Posterior cingulate gyrus (tissue), 11 donors: Measurements from ENCODE around the gene ZNF438.
"Not testable (repeated sequence)": the region's sequence is repeated elsewhere in the genome, so short reads cannot be mapped to it uniquely, and the experiment has no call there.

Source experiments
- DNase-seq, 10 donors: peaks; one replicate each; pipeline versions ENCODE4 v3.0.0 to v3.0.0-alpha.2; 2020 to 2021; ENCODE audit warnings: mixed read lengths in 3 of 10
- intact Hi-C: fragments of 100-400 bp; cut with DNase I; formaldehyde crosslinking; loops from one replicate; pipeline ENCODE4 v1.15.1; 2023

The ZNF438 gene

GRCh38 chr10:30963992-30964930 is 67.4 kb downstream of the ZNF438 start:
- no peak for DNase-seq
- intact Hi-C loops, result no loop called here

GRCh38 chr10:30962522-30962921 is 69.1 kb downstream of the ZNF438 start:
- intact Hi-C loops, result no loop called here
- DNase-seq, result no peak

- no peak for DNase-seq
- intact Hi-C loops, result no loop called here
Observed at GRCh38 chr10:30959836-30960210, 71.8 kb downstream of the ZNF438 start.

- intact Hi-C loops, DNase-seq: not testable (repeated sequence)
Observed at GRCh38 chr10:30949218-30949617, 82.4 kb downstream of the ZNF438 start.

GRCh38 chr10:30944005-30944404 is 87.7 kb downstream of the ZNF438 start:
- DNase-seq, result no peak
- intact Hi-C loops, result no loop called here

- DNase-seq, result no peak
- intact Hi-C loops, result no loop called here
Observed at GRCh38 chr10:30943451-30943850, 88.2 kb downstream of the ZNF438 start.

GRCh38 chr10:30940256-30940655 is 91.4 kb downstream of the ZNF438 start:
- no peak for DNase-seq
- intact Hi-C loops, result no loop called here

- intact Hi-C loops, result no loop called here
- no peak for DNase-seq
Observed at GRCh38 chr10:30939643-30940251, 91.9 kb downstream of the ZNF438 start.

GRCh38 chr10:30935078-30935477 is 96.6 kb downstream of the ZNF438 start:
- intact Hi-C loops, result no loop called here
- DNase-seq, result no peak

GRCh38 chr10:30931094-30931493 is 100.6 kb downstream of the ZNF438 start:
- intact Hi-C loops, result no loop called here
- no peak for DNase-seq

GRCh38 chr10:30929901-30930520 is 101.7 kb downstream of the ZNF438 start:
- intact Hi-C loops, result no loop called here
- DNase-seq, result peak in 1 of 10 donors; percentile 7

- intact Hi-C loops, DNase-seq: not testable (repeated sequence)
Observed at GRCh38 chr10:30929311-30929729, 102.3 kb downstream of the ZNF438 start.

GRCh38 chr10:30928742-30929141 is 102.9 kb downstream of the ZNF438 start:
- intact Hi-C loops, result no loop called here

GRCh38 chr10:30918651-30919050 is 113.0 kb downstream of the ZNF438 start:
- intact Hi-C loops, result no loop called here
- DNase-seq, result no peak

More at GRCh38 chr10:30928742-30929141, 102.9 kb downstream of the ZNF438 start:
- no peak for DNase-seq

GRCh38 chr10:30917789-30918188 is 113.9 kb downstream of the ZNF438 start:
- intact Hi-C loops, result no loop called here
- DNase-seq, result no peak

- no peak for DNase-seq
- intact Hi-C loops, result no loop called here
Observed at GRCh38 chr10:30917067-30917466, 114.6 kb downstream of the ZNF438 start.

- intact Hi-C loops, result no loop called here
- no peak for DNase-seq
Observed at GRCh38 chr10:30915146-30915545, 116.5 kb downstream of the ZNF438 start.

- no peak for DNase-seq
- intact Hi-C loops, result no loop called here
Observed at GRCh38 chr10:30911303-30911863, 120.3 kb downstream of the ZNF438 start.

- intact Hi-C loops, result no loop called here
- DNase-seq, result no peak
Observed at GRCh38 chr10:30903397-30904138, 128.1 kb downstream of the ZNF438 start.
